HG03045 (cell line): ENCODE results near the gene ZBTB49.
A peak's percentile ranks its signal among the peaks of the same experiment; 100 is the strongest.

ENCODE experiments used
- ATAC-seq: cut with Tn5 transposase; IDR thresholded peaks from one replicate; pipeline ENCODE4 v1.9.1; 2021; ENCODE audit warnings: mild to moderate bottlenecking, moderate library complexity; ENCODE audit not compliant: unreplicated experiment

ZBTB49 gene

GRCh38 chr4:4277531-4277930, 12.5 kb upstream of the ZBTB49 start:
- ATAC-seq: no peak

GRCh38 chr4:4281787-4282186, 8.3 kb upstream of the ZBTB49 start:
- no peak for ATAC-seq

GRCh38 chr4:4284827-4285618, 5.0 kb upstream of the ZBTB49 start:
- ATAC-seq: no peak

GRCh38 chr4:4288098-4288497, 2.0 kb upstream of the ZBTB49 start:
- no peak for ATAC-seq

- ATAC-seq: no peak
Observed at GRCh38 chr4:4289055-4289454, 996 bp upstream of the ZBTB49 start.

- peak; percentile 21 for ATAC-seq
Observed at GRCh38 chr4:4289597-4289940, 482 bp upstream of the ZBTB49 start.

- no peak for ATAC-seq
Observed at GRCh38 chr4:4293279-4293678, 3.2 kb downstream of the ZBTB49 start.

- no peak for ATAC-seq
Observed at GRCh38 chr4:4296283-4296846, 6.3 kb downstream of the ZBTB49 start.

- ATAC-seq: no peak
Observed at GRCh38 chr4:4299006-4299405, 9.0 kb downstream of the ZBTB49 start.

GRCh38 chr4:4302001-4302400, 11.9 kb downstream of the ZBTB49 start:
- ATAC-seq: no peak

- ATAC-seq: no peak
Observed at GRCh38 chr4:4302416-4302815, 12.4 kb downstream of the ZBTB49 start.

GRCh38 chr4:4306920-4307319, 16.9 kb downstream of the ZBTB49 start:
- ATAC-seq: no peak

- ATAC-seq: no peak
Observed at GRCh38 chr4:4308800-4309441, 18.9 kb downstream of the ZBTB49 start.

GRCh38 chr4:4311193-4311592, 21.1 kb downstream of the ZBTB49 start:
- ATAC-seq: no peak

- no peak for ATAC-seq
Observed at GRCh38 chr4:4315461-4316149, 25.6 kb downstream of the ZBTB49 start.

- ATAC-seq: no peak
Observed at GRCh38 chr4:4316150-4316495, 26.1 kb downstream of the ZBTB49 start.

GRCh38 chr4:4317496-4318232, 27.6 kb downstream of the ZBTB49 start:
- ATAC-seq: no peak

- ATAC-seq: no peak
Observed at GRCh38 chr4:4320528-4320927, 30.5 kb downstream of the ZBTB49 start.

- ATAC-seq: no peak
Observed at GRCh38 chr4:4320951-4321714, 31.1 kb downstream of the ZBTB49 start.

GRCh38 chr4:4321951-4322688, 32.1 kb downstream of the ZBTB49 start:
- no peak for ATAC-seq
